NCI-H2196 treated with DMSO at 0.1 percent for 48 hours (cell line): Measurements from ENCODE around the gene ACTN1.

Source experiments
- DNase-seq: peaks from one replicate; lab custom pipeline; 2025; ENCODE audit not compliant: unreplicated experiment; lab: John Stamatoyannopoulos, UW

Gene ACTN1

GRCh38 chr14:68892961-68893360, 86.1 kb downstream of the ACTN1 start:
- DNase-seq: no peak

GRCh38 chr14:68891851-68892660, 87.0 kb downstream of the ACTN1 start:
- DNase-seq: no peak

GRCh38 chr14:68890173-68890931, 88.8 kb downstream of the ACTN1 start:
- no peak for DNase-seq

- DNase-seq: no peak
Measured at GRCh38 chr14:68888883-68889282, 90.2 kb downstream of the ACTN1 start.

GRCh38 chr14:68888025-68888850, 90.9 kb downstream of the ACTN1 start:
- no peak for DNase-seq

GRCh38 chr14:68886109-68886434, 93.0 kb downstream of the ACTN1 start:
- DNase-seq: peak; percentile 9

GRCh38 chr14:68885226-68886108, 93.6 kb downstream of the ACTN1 start:
- no peak for DNase-seq

GRCh38 chr14:68884031-68885030, 94.8 kb downstream of the ACTN1 start:
- DNase-seq: peak; percentile 90

GRCh38 chr14:68882235-68882634, 96.9 kb downstream of the ACTN1 start:
- no peak for DNase-seq

GRCh38 chr14:68881396-68881795, 97.7 kb downstream of the ACTN1 start:
- DNase-seq: no peak

- DNase-seq: no peak
Measured at GRCh38 chr14:68880581-68881105, 98.5 kb downstream of the ACTN1 start.

- DNase-seq: no peak
Measured at GRCh38 chr14:68879841-68880575, 99.1 kb downstream of the ACTN1 start.

GRCh38 chr14:68879321-68879781, 99.8 kb downstream of the ACTN1 start:
- DNase-seq: no peak

- DNase-seq: no peak
Measured at GRCh38 chr14:68878908-68879307, 100.2 kb downstream of the ACTN1 start.

GRCh38 chr14:68877993-68878575, 101.0 kb downstream of the ACTN1 start:
- no peak for DNase-seq

GRCh38 chr14:68876976-68877375, 102.1 kb downstream of the ACTN1 start:
- DNase-seq: no peak

- DNase-seq: no peak
Measured at GRCh38 chr14:68874746-68875155, 104.4 kb downstream of the ACTN1 start.

GRCh38 chr14:68873376-68873775, 105.7 kb downstream of the ACTN1 start:
- no peak for DNase-seq
